ENCODE results near the gene CALCR. TPM values are rescaled to one million over a fixed set of nuclear protein-coding genes. Genes with fewer than 3 reads are reported as not detected.
A peak's percentile ranks its signal among the peaks of the same experiment; 100 is the strongest.
"Not testable (repeated sequence)": the region's sequence is repeated elsewhere in the genome, so short reads cannot be mapped to it uniquely, and the experiment has no call there.

Gene CALCR
- total RNA-seq (under 1 TPM; 0.12 to 0.28 (median 0.23) TPM), polyA plus RNA-seq (0.02 TPM)
- long read RNA-seq, donor 1: 0 reads
- long read RNA-seq, donor 2: 0 reads
- long read RNA-seq, donor 3, partial matches to known transcripts: 0 of 1 reads
- long read RNA-seq, donor 3, other reads (novel, unspliced or antisense): 1 of 1 reads
- long read RNA-seq, donor 4: 0 reads

DNA sequence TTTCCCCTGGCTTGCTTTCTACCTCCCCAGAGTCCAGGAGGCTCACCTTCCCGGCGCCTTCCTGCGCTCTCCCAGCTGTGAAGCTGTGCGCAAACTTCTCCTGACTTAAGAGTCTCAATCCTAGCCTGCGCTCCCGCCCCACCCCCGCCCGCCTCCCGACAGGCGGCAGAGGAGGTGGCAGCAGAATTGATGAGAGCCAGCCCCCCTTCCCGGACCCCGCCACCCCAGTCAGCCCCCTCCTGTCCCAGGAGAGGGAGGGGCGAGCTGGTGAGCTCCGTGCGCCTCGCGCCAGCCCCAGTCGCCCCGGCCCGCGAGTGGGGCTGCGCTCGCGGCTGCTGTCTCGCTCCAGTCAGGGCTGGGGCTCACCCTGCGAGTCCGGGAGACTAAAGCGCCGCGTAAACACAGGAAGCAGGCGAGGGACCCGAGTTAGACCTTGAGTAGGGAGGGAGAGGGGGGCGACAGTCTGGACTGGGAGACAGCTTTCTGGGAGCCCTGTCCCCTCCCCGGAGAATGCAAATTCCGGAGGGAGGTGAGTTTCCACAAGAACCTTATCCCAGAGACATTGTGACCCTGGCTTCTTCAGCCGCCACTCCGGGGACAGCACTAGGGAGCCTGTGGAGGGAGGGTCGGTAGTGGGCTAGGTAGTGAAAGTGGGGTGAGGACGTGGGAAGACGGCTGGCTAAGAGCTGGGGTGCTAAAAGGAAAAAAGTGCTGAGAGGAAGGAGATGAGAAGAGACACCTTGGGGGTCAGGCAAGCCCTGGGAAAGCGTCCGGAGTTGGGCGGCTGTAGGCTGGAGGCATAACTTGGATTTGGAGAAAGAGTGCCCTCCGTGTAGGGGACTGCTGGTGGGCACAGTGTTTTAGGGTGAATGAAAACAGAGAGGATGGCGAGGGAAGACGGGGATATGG lies at the start of gene CALCR:
TSS of gene CALCR (minus strand) at position 79 of the 909 bp plus-strand sequence. CDS start 87,743 bp downstream, outside the sequence.
- intact Hi-C loops (cut with DNase I): no loop called here
- peak in 2 of 3 donors; percentile 34 to 58 for DNase-seq
- H3K4me3 ChIP-seq (ENCODE audit: low read length): peak within 1 kb of the TSS; percentile 6
- no peak within 1 kb of the TSS for H3K27ac ChIP-seq (ENCODE audit: low read length)
- no peaks in the 10 kb centered on the region for H3K9me3 ChIP-seq (ENCODE audit: control insufficient read depth, low read length)
- no peaks in the 10 kb centered on the region for H3K4me1 ChIP-seq (ENCODE audit: control insufficient read depth, insufficient read depth, low read length)
- under 1% methylated on average over 46 of the region's 46 CpGs for WGBS
- no peaks in the 10 kb centered on the region for H3K27me3 ChIP-seq (ENCODE audit: control insufficient read depth, insufficient read depth)
- ATAC-seq: no peak

DNA sequence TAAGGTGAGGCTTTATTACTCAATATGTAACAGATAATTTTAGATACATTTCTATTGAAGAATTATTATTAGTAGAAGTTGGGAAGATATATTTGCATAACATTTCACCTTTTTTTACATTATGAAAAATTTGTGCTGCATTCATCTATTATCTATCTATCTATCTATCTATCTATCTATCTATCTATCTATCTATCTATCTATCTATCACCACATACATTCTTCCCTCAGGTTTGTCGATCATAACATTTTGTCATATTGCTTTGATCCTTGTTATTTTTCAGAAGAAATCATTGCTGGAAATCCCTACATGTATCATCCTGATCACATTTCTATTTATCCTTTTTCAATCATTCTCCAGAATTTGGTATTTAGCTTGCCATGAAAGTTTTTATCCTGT lies 49.3 kb upstream of the CALCR start:
- 88% methylated on average over 1 of the region's 1 CpG for WGBS
- Histone ChIP-seq H3K27me3 (ENCODE audit: control insufficient read depth, insufficient read depth) (no peaks in the 10 kb centered on the region), H3K4me1 (ENCODE audit: control insufficient read depth, insufficient read depth, low read length) (no peaks in the 10 kb centered on the region), H3K9me3 (ENCODE audit: control insufficient read depth, low read length) (no peaks in the 10 kb centered on the region), H3K4me3 (ENCODE audit: low read length) (no peak overlapping the region), H3K27ac (ENCODE audit: low read length) (no peak overlapping the region)
- ATAC-seq: no peak
- intact Hi-C loops (cut with DNase I): no loop called here
- DNase-seq: no peak

DNA sequence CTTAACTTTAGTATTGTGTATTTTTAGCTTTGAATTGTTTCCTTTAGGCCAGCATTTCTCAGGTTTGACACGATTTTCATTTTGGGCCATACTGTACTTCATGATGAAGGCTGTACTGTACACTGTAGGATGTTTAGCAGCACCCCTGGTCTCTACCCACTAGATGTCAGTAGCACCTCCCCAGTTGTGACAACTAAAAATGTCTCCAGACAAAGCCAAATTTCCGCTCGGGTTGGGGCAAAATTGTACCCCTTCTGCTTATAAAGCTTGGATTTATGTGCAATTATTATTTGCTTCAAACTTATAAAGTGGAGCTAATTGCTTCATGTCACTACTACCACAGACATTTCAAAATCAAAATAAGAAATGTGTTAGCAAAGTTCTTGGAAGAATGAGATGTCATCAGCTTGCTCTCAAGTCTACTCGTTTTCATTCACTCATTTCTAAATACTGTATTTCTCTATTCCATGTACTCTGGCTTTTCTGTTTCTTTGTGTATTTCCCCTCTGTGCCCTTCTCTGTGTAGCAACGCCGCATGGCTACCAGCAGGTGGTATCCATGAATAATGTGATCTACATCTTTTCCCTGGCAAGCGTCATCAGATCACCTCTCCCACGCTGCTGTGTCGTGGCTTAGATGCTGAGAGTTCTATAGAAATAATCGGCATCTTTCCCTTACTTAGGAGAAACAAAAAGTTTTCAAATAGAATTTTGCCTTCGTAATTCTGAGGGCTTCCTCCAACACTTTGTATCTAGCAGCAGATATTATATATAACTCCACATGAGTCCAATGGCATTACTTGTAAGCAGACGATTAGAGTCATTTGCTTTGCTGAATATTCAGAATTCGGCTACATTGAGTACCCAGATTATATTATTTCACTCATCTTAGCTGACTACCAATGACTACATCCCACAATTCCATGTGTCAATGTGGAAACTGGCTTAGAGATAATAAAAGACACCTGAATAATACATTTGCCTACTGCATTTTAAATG lies 47.8 kb upstream of the CALCR start:
- no peaks in the 10 kb centered on the region for H3K9me3 ChIP-seq (ENCODE audit: control insufficient read depth, low read length)
- no peaks in the 10 kb centered on the region for H3K4me1 ChIP-seq (ENCODE audit: control insufficient read depth, insufficient read depth, low read length)
- WGBS: 43% methylated on average over 13 of the region's 13 CpGs
- H3K4me3 ChIP-seq (ENCODE audit: low read length): no peak overlapping the region
- H3K27me3 ChIP-seq (ENCODE audit: control insufficient read depth, insufficient read depth): no peaks in the 10 kb centered on the region
- no peak overlapping the region for H3K27ac ChIP-seq (ENCODE audit: low read length)
- DNase-seq (peak in 1 of 3 donors; percentile 13), ATAC-seq (no peak)
- intact Hi-C loops (cut with DNase I): no loop called here

DNA sequence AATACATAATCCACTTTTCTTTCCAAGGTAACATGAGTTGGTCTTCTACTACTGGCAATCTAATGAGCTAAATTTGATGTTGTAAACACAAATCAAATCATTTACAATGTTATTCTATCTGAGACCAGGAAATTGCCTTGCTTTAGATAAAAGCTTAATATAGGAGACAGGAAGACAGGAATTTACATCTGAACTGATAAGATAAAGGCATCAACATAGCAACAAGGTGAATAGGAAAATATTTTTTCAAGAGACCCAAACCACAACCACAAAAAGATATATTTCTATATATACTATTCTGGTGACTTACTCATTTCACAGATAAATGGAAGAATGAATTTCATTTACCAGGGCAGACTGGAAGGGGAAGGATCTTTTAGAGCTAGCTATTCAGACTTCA lies 46.3 kb upstream of the CALCR start:
- ATAC-seq: no peak
- intact Hi-C loops (cut with DNase I): no loop called here
- H3K4me1 ChIP-seq (ENCODE audit: control insufficient read depth, insufficient read depth, low read length): no peaks in the 10 kb centered on the region
- H3K27me3 ChIP-seq (ENCODE audit: control insufficient read depth, insufficient read depth): no peaks in the 10 kb centered on the region
- no peak overlapping the region for H3K4me3 ChIP-seq (ENCODE audit: low read length)
- DNase-seq: no peak
- no peak overlapping the region for H3K27ac ChIP-seq (ENCODE audit: low read length)
- no peaks in the 10 kb centered on the region for H3K9me3 ChIP-seq (ENCODE audit: control insufficient read depth, low read length)

DNA sequence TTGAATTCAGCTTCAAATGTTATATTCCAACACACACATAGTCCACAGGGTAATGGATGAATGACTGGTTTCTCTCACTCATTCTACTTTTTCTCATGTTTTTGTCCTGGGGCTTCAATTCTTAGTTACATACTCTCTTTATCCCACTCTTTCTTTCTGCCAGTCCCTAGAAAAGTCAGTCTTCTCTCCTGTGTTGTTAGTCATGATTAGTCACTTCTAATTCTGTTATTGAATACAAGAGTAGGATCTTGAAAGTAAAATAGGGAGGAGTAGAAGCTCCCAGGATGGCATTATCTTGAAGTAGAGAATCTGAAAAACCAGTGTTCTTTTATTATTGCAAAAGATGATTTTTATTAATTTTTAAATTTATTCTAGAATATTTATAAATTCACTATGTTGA lies 45.5 kb upstream of the CALCR start:
- Histone ChIP-seq H3K27me3 (ENCODE audit: control insufficient read depth, insufficient read depth) (no peaks in the 10 kb centered on the region), H3K4me1 (ENCODE audit: control insufficient read depth, insufficient read depth, low read length) (no peaks in the 10 kb centered on the region), H3K27ac (ENCODE audit: low read length) (no peak overlapping the region), H3K4me3 (ENCODE audit: low read length) (no peak overlapping the region), H3K9me3 (ENCODE audit: control insufficient read depth, low read length) (no peaks in the 10 kb centered on the region)
- intact Hi-C loops (cut with DNase I): no loop called here
- no peak for ATAC-seq
- DNase-seq: no peak

DNA sequence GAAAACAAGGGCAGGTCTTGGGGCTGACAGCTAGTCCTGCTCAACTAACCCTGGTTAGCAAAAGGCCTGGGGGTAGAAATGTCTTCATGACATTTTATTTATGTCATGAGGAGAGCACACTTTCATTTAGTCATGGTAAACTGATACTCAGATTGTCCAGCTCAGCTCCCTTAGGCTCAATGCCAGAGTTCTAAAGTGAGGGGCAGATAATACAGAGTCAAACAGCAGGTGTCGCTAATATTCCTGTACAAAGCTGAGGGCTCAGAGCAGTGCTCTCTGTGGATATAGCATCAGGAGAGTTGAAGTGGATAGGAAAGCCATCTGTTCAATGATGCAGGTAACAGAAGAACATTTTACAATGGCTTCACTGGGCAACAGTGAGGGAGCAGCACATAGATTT lies 26.8 kb upstream of the CALCR start:
- Histone ChIP-seq H3K27ac (ENCODE audit: low read length) (no peak overlapping the region), H3K4me3 (ENCODE audit: low read length) (no peak overlapping the region), H3K9me3 (ENCODE audit: control insufficient read depth, low read length) (no peaks in the 10 kb centered on the region), H3K27me3 (ENCODE audit: control insufficient read depth, insufficient read depth) (no peaks in the 10 kb centered on the region), H3K4me1 (ENCODE audit: control insufficient read depth, insufficient read depth, low read length) (no peaks in the 10 kb centered on the region)
- no peak for ATAC-seq
- WGBS: 64% methylated on average over 1 of the region's 1 CpG
- intact Hi-C loops (cut with DNase I): no loop called here
- DNase-seq: no peak

DNA sequence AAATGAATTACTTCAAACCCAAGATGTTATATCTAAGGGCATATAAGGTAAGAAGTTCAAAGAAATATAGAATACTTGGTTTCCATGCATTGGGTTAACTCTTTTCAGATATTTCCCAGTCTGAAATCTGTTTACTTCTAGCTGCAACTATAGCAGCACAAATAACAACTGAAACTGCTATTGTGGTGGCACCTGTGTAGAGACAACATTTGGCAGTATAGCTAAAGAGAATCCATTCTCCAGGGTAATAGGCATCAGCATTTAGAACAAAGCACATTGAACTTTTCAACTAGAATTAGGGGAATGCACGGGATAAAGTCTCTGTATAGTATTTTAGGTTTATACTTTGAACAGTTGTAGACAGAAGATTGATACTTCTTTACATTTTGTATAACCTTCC lies 19.7 kb upstream of the CALCR start:
- Histone ChIP-seq H3K4me1 (ENCODE audit: control insufficient read depth, insufficient read depth, low read length) (no peaks in the 10 kb centered on the region), H3K4me3 (ENCODE audit: low read length) (no peak overlapping the region), H3K9me3 (ENCODE audit: control insufficient read depth, low read length) (no peaks in the 10 kb centered on the region), H3K27me3 (ENCODE audit: control insufficient read depth, insufficient read depth) (no peaks in the 10 kb centered on the region), H3K27ac (ENCODE audit: low read length) (no peak overlapping the region)
- DNase-seq (no peak), ATAC-seq (no peak)
- intact Hi-C loops (cut with DNase I): no loop called here
- 84% methylated on average over 1 of the region's 1 CpG for WGBS

DNA sequence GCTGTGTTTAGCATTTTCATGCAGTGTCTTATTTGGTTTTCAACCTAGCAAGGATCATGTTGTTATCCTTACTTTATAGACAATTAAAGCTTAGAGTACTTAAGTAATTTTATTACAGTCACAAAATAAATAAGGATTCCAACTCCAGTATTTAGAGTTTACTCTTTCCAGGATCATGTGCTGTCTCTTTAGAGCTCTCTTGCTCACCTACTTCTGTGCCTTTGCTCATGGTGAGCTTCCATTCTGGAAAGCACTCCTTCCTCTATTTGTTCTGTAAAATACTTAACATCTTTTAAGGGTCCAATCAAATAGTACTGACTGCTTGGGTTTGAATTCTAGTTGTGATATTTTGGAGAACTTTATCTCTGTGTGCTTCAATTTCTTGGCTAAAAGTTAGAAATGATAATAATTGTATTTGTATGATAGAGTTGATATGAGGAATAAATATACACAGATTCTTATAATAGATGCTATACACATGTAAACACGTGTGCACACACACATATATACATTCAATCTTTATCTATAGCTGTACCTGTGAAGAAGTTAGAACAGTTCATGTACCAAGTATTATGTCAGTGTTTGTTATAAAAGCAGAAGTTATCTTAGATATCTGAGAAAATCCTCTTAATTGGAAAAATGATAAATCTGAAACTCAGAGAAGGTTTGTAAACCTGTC lies 18.2 kb upstream of the CALCR start:
- no peaks in the 10 kb centered on the region for H3K9me3 ChIP-seq (ENCODE audit: control insufficient read depth, low read length)
- no peak overlapping the region for H3K4me3 ChIP-seq (ENCODE audit: low read length)
- no peaks in the 10 kb centered on the region for H3K4me1 ChIP-seq (ENCODE audit: control insufficient read depth, insufficient read depth, low read length)
- DNase-seq: no peak
- 71% methylated on average over 1 of the region's 1 CpG for WGBS
- H3K27ac ChIP-seq (ENCODE audit: low read length): no peak overlapping the region
- no peak for ATAC-seq
- intact Hi-C loops (cut with DNase I): no loop called here
- H3K27me3 ChIP-seq (ENCODE audit: control insufficient read depth, insufficient read depth): no peaks in the 10 kb centered on the region

DNA sequence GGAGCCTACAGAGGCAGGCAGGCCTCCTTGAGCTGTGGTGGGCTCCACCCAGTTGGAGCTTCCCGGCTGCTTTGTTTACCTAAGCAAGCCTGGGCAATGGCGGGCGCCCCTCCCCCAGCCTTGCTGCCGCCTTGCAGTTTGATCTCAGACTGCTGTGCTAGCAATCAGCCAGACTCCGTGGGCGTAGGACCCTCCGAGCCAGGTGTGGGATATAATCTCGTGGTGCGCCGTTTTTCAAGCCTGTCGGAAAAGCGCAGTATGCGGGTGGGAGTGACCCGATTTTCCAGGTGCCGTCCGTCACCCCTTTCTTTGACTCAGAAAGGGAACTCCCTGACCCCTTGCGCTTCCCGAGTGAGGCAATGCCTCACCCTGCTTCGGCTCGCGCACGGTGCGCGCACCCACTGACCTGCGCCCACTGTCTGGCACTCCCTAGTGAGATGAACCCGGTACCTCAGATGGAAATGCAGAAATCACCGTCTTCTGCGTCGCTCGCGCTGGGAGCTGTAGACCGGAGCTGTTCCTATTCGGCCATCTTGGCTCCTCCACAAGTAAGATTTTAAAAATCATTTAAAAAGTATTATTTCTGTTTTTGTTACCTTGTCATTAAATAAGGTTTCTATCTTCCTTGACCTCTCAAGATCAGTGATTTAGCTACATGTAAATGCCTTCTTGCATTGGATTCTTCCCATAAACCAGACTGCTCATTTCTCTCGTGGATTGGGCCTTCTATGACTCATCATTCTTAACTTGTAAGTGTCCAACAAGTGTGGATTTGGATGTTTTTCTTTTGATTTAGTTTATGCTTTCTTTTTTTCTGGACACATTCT lies 16.9 kb upstream of the CALCR start:
- intact Hi-C loops (cut with DNase I); ATAC-seq; H3K27me3 ChIP-seq (ENCODE audit: control insufficient read depth, insufficient read depth); H3K4me3 ChIP-seq (ENCODE audit: low read length); H3K27ac ChIP-seq (ENCODE audit: low read length); H3K4me1 ChIP-seq (ENCODE audit: control insufficient read depth, insufficient read depth, low read length); DNase-seq; H3K9me3 ChIP-seq (ENCODE audit: control insufficient read depth, low read length): not testable (repeated sequence)
- 85% methylated on average over 26 of the region's 34 CpGs for WGBS

DNA sequence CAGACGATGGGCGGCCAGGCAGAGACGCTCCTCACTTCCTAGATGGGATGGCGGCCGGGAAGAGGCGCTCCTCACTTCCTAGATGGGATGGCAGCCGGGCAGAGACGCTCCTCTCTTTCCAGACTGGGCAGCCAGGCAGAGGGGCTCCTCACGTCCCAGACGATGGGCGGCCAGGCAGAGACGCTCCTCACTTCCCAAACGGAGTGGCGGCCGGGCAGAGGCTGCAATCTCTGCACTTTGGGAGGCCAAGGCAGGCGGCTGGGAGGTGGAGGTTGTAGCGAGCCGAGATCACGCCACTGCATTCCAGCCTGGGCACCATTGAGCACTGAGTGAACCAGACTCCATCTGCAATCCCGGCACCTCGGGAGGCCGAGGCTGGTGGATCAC lies 11.9 kb upstream of the CALCR start:
- H3K27ac ChIP-seq (ENCODE audit: low read length); ATAC-seq; intact Hi-C loops (cut with DNase I); H3K4me1 ChIP-seq (ENCODE audit: control insufficient read depth, insufficient read depth, low read length); H3K4me3 ChIP-seq (ENCODE audit: low read length); H3K9me3 ChIP-seq (ENCODE audit: control insufficient read depth, low read length); DNase-seq; H3K27me3 ChIP-seq (ENCODE audit: control insufficient read depth, insufficient read depth): not testable (repeated sequence)
- WGBS: 91% methylated on average over 20 of the region's 22 CpGs
